ENCODE data around the gene TPRA1.
A peak's percentile ranks its signal among the peaks of the same experiment; 100 is the strongest.

TPRA1 gene

GRCh38 chr3:127588806-127589577, 1.5 kb downstream of the TPRA1 start:
- DNase-seq, result no peak

DNA sequence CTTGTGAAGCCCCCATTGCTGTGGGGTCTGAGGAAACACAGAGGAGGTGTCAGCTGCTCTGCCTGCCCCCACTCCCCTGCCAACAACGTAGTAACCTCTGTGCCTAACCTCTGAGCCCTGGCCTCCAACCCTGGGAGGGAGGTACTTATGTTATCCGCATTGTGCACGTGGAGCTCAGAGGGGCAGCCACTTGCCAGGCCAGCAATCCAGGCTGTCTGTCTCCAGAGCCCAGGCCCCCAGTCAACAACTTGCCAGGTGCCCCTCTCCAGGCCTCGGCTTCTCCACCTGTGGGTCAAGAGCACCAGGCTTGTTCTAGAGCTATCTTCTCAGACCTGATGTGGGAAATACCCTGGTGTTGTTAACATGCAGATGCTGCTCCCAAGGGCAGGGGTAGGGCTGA, 2.7 kb downstream of the TPRA1 start:
- no peak for DNase-seq

GRCh38 chr3:127585813-127586413, 4.6 kb downstream of the TPRA1 start:
- DNase-seq, result no peak

- no peak for DNase-seq
These were observed 5.2 kb downstream of the TPRA1 start for GRCh38 chr3:127585163-127585812.

GRCh38 chr3:127584734-127585133, 5.8 kb downstream of the TPRA1 start:
- DNase-seq, result no peak

- DNase-seq, result no peak
These were observed 10.0 kb downstream of the TPRA1 start for GRCh38 chr3:127580327-127581060.

- no peak for DNase-seq
These were observed 11.7 kb downstream of the TPRA1 start for GRCh38 chr3:127578802-127579201.

DNA sequence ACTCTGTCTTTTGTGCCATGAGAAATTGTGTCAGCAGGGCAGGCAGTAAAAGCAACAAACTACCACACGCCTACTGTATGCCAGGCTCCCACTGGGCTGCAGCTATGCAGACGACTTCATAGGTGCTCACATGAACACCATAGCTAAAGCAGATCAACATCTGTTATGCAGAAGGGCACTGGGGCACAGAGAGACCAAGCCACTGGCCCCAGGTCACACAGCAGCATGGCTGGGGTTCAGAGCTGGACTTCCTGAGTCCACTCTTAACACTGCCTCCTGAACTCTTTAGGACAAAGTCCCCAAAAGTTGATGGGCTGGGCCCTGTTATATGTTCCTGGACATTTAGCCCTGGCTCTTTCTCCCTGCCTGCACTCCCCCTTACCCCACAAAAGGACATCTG, 12.4 kb downstream of the TPRA1 start:
- DNase-seq, result no peak

GRCh38 chr3:127577448-127577847, 13.1 kb downstream of the TPRA1 start:
- DNase-seq, result no peak

- DNase-seq, result peak; percentile 90
These were observed 15.4 kb downstream of the TPRA1 start for GRCh38 chr3:127574880-127575878.

GRCh38 chr3:127573912-127574311, 16.6 kb downstream of the TPRA1 start:
- no peak for DNase-seq

GRCh38 chr3:127573401-127573800, 17.1 kb downstream of the TPRA1 start:
- no peak for DNase-seq

GRCh38 chr3:127572735-127573134, 17.8 kb downstream of the TPRA1 start:
- DNase-seq, result no peak

- no peak for DNase-seq
These were observed 18.3 kb downstream of the TPRA1 start for GRCh38 chr3:127572186-127572585.

GRCh38 chr3:127570520-127570919, 20.0 kb downstream of the TPRA1 start:
- no peak for DNase-seq

- DNase-seq, result no peak
These were observed 21.4 kb downstream of the TPRA1 start for GRCh38 chr3:127569160-127569559.

DNA sequence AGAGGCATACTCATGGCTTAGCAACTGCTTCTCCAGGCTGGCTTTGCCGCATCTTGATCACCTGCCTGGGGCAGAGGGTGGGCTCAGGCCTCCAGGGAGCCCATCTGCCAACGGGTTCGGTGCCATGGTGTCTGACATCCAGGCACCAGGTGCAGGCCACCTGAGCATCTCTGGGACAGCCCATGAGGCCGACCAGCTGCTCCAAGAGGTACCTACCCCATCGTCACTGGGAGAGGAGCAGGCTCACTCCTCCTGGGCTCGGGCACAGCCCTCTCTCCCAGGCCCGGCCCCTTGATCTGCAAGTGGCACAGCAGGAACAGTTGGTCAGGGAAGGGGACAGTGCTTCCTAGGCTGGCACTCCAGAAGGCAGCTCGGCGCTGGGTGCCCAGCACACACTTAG, 21.9 kb downstream of the TPRA1 start:
- DNase-seq, result peak in 1 of 2 experiments; percentile 31

GRCh38 chr3:127566833-127567232, 23.7 kb downstream of the TPRA1 start:
- DNase-seq, result peak; percentile 28 to 54

DNA sequence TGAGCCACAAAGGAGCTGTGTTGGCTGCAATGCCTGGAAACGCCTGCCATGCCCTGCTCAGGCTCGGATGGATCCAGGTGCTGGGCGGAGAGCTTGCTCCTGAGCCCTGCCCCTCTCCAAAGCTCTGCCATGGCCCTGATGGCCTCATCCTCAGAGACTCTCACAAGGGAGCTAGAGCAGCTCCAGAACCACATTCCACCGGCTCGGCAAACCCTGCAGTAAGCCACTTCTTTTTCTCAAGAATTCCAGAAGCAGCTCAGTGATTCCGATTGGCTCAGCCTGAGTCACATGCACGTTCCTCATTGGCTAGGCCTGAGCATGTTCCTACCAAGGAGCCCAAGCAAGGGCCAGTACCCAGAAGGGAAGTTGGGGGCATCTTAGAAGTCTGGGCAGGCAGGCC, 24.8 kb downstream of the TPRA1 start:
- DNase-seq, result no peak

DNA sequence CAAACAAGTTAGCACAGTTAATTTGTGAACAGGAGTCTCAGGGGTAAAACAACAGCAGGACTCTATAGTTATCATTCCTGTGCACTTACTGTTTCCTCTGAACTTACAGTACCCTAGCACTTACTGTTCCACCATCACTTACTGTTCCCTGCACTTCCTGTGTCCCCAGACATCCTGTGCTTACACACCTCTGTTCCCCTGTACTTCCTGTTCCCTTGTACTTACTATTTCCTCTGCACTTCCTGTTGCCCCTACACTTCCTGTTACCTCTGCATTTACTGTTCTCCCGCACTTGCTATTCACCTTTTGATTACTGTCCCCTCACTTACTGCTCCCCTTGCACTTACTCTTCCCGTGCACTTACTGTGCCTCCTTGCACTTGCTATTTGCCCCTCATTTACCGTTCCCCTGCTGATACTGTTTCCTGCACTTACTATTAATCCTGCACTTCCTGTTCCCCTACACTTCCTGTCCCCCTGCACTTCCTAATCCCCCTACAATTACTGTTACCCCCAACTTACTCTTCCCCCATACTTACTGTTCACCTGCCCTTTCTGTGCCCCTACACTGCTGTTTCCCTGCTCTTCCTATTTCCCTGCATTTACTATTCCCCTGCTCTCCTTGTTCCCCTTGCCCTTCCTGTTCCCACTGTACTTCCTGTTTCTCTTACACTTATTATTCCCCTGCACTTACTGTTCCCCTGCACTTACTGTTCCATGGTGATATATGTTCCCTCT, 30.3 kb downstream of the TPRA1 start:
- no peak for DNase-seq

GRCh38 chr3:127556565-127556964, 34.0 kb downstream of the TPRA1 start:
- no peak for DNase-seq

Data from NCI-H2081 (cell line).